ENCODE data around the gene PREX1. TPM values are rescaled to one million over a fixed set of nuclear protein-coding genes. Genes with fewer than 3 reads are reported as not detected.

The PREX1 gene
- total RNA-seq, 2 donors from 2014 or later: 96.1 to 111 TPM

DNA sequence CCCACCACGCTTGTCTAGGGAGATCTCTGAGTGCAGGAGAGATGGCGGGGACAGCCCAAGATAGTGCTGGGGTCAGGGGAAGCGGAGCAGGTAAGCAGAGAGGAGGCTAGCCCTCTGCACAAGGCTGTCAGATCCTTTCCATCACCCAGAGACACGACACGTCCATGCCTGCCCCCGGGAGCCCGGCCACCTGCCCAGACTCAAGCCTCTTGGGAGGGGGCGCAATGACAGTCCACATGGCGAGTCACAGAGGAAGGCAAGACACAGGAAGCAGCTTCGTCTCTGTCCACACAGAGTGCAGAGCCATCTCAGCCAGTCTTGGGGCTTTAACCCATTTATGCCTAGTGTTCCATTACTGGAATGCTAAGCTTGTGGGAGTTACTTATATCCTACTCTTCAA is 78.4 kb downstream of the PREX1 start:
- ATAC-seq (replicated peaks): no peak
- Mint-ChIP-seq H3K27ac (peak overlapping the region; percentile 78), H3K4me1 (peaks cover 59% of the 10 kb centered on the region), H3K4me3 (peak overlapping the region; percentile 14), H3K27me3 (no peaks in the 10 kb centered on the region), H3K36me3 (ENCODE audit: low read depth) (peaks cover 77% of the 10 kb centered on the region), H3K9me3 (no peaks in the 10 kb centered on the region)

DNA sequence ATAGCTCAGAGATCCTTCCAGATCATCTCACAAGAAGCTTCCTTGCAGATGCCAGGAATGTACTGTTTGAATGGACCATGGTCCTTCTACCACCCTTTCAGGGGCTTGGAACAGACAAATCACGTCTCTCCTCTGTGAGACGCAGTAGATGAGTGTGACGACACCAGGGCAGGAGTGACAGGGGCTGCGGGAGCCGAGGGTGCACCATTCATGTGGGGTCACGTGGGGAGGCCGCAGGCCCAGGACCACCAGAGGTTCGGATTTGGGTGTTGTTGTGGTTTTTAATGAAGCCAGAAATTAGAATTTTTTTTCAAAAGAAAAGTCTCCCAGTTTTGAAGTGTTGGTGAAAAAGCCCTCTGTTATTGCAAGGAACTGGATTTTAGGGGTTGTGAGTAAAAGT is 79.2 kb downstream of the PREX1 start:
- Mint-ChIP-seq H3K4me1 (peaks cover 58% of the 10 kb centered on the region), H3K9me3 (no peaks in the 10 kb centered on the region), H3K27me3 (no peaks in the 10 kb centered on the region), H3K4me3 (peak overlapping the region; percentile 14), H3K36me3 (ENCODE audit: low read depth) (peaks cover 80% of the 10 kb centered on the region), H3K27ac (peak overlapping the region; percentile 78)
- ATAC-seq (replicated peaks): no peak

DNA sequence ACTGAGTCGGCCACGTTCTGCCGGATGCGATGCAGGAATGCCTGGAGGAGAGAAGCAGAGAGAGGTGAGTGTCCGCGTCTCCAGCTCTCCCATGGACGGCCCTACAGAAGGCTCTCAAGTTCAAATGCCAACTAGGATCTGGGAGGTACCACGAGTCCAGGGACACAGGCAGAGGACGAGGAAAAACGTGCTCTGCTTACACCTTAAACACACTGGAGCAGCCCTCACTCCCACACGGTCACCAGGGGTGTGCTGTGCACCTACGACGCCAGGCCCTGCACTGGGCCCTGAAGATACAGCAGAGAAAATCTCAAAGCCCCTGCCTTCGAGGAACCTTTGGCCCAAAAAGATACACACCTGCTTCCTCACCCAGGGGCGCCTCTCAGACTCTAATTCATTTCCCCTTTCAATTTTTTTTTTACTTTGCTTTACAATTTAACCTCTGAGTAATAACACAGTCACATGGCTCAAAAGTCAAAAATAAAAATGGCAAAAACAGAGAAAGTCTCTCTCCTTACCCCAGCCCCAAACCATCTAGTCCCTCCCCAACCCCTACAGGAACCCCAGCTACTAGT is 79.9 kb downstream of the PREX1 start:
- H3K4me1 Mint-ChIP-seq: peaks cover 58% of the 10 kb centered on the region
- H3K36me3 Mint-ChIP-seq (ENCODE audit: low read depth): peaks cover 80% of the 10 kb centered on the region
- peak overlapping the region; percentile 78 for H3K27ac Mint-ChIP-seq
- H3K27me3 Mint-ChIP-seq: no peaks in the 10 kb centered on the region
- H3K4me3 Mint-ChIP-seq: no peak overlapping the region
- H3K9me3 Mint-ChIP-seq: no peaks in the 10 kb centered on the region
- no peak for ATAC-seq (replicated peaks)

DNA sequence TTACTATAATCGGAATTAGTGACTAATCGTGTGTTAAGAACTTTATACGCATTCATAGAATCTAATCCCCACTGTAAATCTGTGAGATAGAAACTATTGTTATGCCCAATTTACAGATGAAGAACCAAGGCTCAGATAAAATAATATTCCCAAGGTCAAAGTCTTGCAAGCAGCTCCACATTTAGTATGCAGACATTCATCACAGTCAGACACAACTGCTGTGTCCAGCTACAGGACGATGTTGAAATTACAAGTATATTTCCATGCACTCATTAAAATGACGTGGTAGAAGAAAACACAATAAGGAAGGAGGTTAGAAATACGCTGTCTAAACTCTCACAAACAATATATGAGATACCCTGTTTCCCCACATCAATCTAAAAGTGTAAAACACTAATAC is 82.5 kb downstream of the PREX1 start:
- Mint-ChIP-seq H3K27me3 (no peaks in the 10 kb centered on the region), H3K27ac (no peak overlapping the region), H3K9me3 (no peaks in the 10 kb centered on the region), H3K36me3 (ENCODE audit: low read depth) (peaks cover 84% of the 10 kb centered on the region), H3K4me3 (no peak overlapping the region), H3K4me1 (peaks cover 45% of the 10 kb centered on the region)
- ATAC-seq (replicated peaks): no peak

DNA sequence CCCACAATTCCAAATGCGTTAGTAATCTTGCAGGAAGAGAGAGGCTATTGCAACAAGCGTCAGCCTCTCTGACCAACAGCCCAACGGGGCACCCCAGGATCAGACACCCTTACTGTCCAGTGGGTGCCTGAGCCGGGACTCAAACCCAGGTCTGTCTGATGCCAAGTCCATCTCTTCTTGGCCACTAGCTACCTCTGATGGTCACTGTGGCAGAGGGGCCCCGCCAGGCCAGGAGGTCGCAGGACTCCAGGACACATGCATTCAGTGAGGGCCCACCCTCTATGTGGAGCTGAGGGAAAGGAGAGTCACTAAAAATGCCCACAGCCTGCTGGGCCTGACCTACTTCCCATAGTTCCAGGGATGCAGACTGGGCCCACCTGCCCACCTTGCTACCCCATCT is 83.3 kb downstream of the PREX1 start:
- Mint-ChIP-seq H3K27me3 (no peaks in the 10 kb centered on the region), H3K9me3 (no peaks in the 10 kb centered on the region), H3K4me3 (no peak overlapping the region), H3K36me3 (ENCODE audit: low read depth) (peaks cover 87% of the 10 kb centered on the region), H3K4me1 (peaks cover 46% of the 10 kb centered on the region), H3K27ac (peak overlapping the region; percentile 82)
- no peak for ATAC-seq (replicated peaks)

DNA sequence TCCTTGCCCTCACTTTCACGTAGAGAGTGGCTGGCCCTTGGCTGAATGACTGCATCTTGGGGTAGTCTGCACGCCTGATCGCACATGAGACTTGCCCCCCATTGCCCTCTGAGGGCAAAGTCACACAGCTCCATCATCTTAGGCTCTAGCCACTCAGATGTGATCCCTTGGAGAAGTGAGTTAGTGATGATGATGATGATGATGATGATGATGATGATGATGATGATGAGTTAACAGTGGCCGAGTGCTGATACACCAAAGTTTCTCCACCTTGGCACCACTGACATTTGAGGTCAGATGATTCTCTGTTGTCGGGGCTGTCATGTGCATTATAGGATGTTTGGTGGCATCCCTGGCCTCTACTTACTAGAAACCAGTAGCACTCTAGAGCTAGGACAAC is 84.0 kb downstream of the PREX1 start:
- no peak for ATAC-seq (replicated peaks)
- Mint-ChIP-seq H3K9me3 (no peaks in the 10 kb centered on the region), H3K4me3 (no peak overlapping the region), H3K27ac (peak overlapping the region; percentile 82), H3K4me1 (peaks cover 46% of the 10 kb centered on the region), H3K27me3 (no peaks in the 10 kb centered on the region), H3K36me3 (ENCODE audit: low read depth) (peaks cover 89% of the 10 kb centered on the region)

DNA sequence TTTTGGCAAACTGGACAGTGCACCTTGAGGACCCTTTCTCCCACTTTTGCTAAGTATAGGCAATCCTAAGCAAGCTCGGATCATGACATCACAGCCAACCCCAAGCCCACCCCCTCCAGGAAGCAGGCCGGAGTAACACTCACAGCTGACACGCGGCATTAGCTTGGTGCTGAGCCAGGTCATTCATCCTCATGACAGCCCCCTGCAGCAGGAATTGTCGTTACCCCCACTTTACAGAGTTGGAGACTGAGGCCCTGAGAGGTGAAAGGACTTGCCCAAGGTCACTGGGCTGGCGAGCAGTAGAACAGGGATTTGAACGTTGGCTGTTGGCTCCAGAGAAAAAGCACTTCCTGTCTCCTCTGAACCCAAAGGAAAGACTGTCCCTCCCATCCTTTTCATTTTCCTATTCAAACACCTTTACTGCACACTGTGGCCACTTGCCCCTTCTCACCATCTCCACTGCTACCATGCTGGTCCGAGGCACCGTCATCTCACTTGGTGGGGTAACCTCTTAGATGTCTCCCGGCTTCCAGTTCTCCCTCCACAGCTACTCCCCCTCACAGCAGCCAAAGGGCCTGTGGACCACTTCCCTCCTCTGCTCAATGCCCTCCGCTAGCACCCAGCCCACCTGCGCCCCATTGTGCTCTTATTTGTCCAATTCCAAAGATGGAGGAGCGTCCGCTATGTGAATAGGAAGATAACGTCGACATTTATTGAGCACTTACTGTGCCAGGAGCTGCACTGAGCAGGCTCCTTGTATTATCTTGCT is 84.7 kb downstream of the PREX1 start:
- no peak overlapping the region for H3K4me3 Mint-ChIP-seq
- ATAC-seq (replicated peaks): no peak
- peaks cover 44% of the 10 kb centered on the region for H3K4me1 Mint-ChIP-seq
- H3K36me3 Mint-ChIP-seq (ENCODE audit: low read depth): peaks cover 89% of the 10 kb centered on the region
- no peaks in the 10 kb centered on the region for H3K9me3 Mint-ChIP-seq
- H3K27ac Mint-ChIP-seq: peak overlapping the region; percentile 82
- no peaks in the 10 kb centered on the region for H3K27me3 Mint-ChIP-seq

DNA sequence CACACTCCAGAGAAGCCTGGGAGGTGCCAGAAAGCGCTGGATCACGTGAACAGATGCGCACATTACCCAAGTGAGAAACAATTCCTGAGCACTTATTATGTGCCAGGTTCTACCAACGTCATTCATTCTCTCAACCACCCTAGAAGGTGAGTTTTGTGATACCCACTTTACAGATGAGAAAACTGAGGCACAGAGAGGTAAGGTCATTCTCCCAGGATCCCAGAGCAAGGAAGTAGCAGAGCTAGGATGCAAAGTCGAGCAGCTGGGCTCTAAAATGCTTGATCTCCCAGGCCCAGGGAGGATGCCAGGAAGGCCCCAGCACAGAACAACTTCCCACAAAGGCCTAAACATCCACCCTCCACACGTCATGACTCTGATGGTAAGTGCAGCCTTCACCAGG is 85.6 kb downstream of the PREX1 start:
- no peak overlapping the region for H3K4me3 Mint-ChIP-seq
- no peak for ATAC-seq (replicated peaks)
- H3K27ac Mint-ChIP-seq: peak overlapping the region; percentile 71
- H3K4me1 Mint-ChIP-seq: peaks cover 50% of the 10 kb centered on the region
- H3K27me3 Mint-ChIP-seq: no peaks in the 10 kb centered on the region
- H3K9me3 Mint-ChIP-seq: no peaks in the 10 kb centered on the region
- H3K36me3 Mint-ChIP-seq (ENCODE audit: low read depth): peaks cover 92% of the 10 kb centered on the region

DNA sequence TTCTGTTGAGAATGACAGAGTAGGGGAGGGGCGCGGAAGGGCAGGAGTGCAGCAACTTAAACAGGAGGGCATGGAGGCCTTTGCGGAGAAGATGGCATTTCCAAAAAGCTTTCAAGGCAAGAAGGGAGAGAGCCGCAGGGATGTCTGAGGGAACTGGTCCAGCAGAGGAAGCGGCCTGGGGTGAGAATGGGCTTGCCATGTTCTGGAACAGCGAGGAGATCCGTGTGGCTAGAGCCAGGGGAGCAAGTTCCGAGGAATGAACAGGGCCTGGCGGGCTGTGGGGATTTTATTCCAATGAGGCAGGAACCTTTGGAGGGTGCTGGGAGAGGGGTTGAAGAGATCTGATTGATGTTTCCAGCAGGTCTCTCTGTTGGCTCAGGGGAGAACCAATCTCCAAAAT is 86.1 kb downstream of the PREX1 start:
- no peak for ATAC-seq (replicated peaks)
- peaks cover 98% of the 10 kb centered on the region for H3K36me3 Mint-ChIP-seq (ENCODE audit: low read depth)
- no peak overlapping the region for H3K4me3 Mint-ChIP-seq
- peak overlapping the region; percentile 71 for H3K27ac Mint-ChIP-seq
- H3K27me3 Mint-ChIP-seq: no peaks in the 10 kb centered on the region
- H3K4me1 Mint-ChIP-seq: peaks cover 53% of the 10 kb centered on the region
- no peaks in the 10 kb centered on the region for H3K9me3 Mint-ChIP-seq

DNA sequence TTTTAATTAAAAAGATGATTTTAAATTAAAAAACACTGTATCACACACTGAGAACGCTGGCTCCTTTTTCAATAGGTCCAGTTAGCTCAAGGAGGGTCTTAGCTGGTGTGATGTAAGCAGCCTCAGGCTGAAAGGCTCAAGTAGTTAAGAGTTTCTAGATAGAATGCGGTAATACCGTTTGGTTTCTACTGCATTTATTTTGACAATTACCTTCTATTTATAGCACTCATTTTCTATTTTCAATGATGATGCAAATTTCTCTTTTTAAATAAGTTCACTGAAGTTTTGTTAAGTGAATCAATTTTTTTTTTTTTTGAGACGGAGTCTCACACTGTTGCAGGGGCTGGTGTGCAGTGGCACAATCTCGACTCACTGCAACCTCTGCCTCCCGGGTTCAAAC is 87.1 kb downstream of the PREX1 start:
- H3K36me3 Mint-ChIP-seq (ENCODE audit: low read depth): peaks cover 100% of the 10 kb centered on the region
- no peak for ATAC-seq (replicated peaks)
- peak overlapping the region; percentile 80 for H3K4me3 Mint-ChIP-seq
- H3K9me3 Mint-ChIP-seq: no peaks in the 10 kb centered on the region
- peak overlapping the region; percentile 98 for H3K27ac Mint-ChIP-seq
- no peaks in the 10 kb centered on the region for H3K27me3 Mint-ChIP-seq
- peaks cover 59% of the 10 kb centered on the region for H3K4me1 Mint-ChIP-seq

DNA sequence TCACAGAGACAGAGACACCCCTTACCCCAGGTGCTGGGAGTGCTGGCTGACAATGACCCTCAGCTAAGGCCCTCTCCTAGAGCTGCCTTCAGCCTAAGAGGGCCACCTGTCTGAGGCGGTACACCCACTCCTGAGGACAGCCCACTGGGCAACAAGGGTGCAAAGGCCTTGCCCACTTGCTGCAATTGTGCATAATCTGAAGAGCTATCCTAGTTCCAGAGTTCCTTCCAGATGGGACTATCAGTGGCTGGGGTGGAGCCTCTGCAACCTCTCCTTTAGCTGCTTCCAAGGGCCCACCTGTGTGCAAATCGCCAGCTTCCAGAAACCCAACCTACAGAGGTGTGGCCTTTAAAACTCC is 87.5 kb downstream of the PREX1 start:
- no peaks in the 10 kb centered on the region for H3K27me3 Mint-ChIP-seq
- no peaks in the 10 kb centered on the region for H3K9me3 Mint-ChIP-seq

DNA sequence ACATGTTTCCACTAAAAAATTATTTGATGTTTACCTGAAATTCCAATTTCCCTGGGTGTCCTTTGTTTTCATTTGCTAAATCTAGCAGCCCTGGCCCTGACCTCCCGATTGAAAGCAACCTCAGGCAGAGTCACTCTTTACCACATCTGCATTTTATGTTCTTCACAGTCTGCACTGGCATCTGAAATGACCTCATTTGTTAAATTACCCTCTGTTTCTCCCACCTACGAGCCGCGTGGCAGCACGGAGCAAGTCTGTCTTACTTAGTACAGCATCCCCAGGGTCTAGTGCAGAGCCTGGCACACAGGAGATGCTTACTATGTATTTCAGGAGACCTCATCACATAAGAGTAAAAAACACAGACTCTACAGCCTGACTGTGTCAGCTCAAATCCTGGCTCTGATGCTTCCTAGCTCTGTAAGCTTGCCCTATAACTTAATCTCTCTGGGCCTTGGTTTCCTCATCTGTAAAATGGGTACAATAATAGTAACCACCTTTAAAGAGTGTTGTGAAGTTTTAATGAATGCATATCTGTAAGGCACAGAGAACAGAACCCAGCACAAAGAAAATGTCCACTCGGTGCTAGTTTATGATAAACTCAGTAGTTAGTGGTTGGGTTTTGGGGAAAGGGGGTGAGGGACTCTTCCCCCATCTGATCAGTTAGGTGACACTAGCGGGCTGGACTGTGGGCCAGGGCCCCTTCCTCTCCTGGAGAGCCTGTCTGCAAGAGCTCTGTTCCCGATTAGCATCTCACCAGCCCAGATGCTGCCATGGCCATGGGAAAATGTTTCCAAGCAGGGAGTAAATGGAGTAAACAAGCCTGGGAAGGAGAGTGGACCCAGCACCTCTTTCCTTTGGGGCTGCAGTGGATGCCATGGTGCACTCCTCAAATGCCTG is 88.2 kb downstream of the PREX1 start:
- H3K36me3 Mint-ChIP-seq (ENCODE audit: low read depth): peaks cover 97% of the 10 kb centered on the region
- peak overlapping the region; percentile 80 for H3K4me3 Mint-ChIP-seq
- H3K9me3 Mint-ChIP-seq: no peaks in the 10 kb centered on the region
- H3K27me3 Mint-ChIP-seq: no peaks in the 10 kb centered on the region
- peak overlapping the region; percentile 98 for H3K27ac Mint-ChIP-seq
- peak; percentile 79 for ATAC-seq (replicated peaks)
- peaks cover 59% of the 10 kb centered on the region for H3K4me1 Mint-ChIP-seq

More for the DNA sequence above, 87.5 kb downstream of the PREX1 start:
- H3K36me3 Mint-ChIP-seq (ENCODE audit: low read depth): peaks cover 98% of the 10 kb centered on the region
- peaks cover 59% of the 10 kb centered on the region for H3K4me1 Mint-ChIP-seq
- no peak for ATAC-seq (replicated peaks)
- H3K27ac Mint-ChIP-seq: peak overlapping the region; percentile 98
- H3K4me3 Mint-ChIP-seq: peak overlapping the region; percentile 80

DNA sequence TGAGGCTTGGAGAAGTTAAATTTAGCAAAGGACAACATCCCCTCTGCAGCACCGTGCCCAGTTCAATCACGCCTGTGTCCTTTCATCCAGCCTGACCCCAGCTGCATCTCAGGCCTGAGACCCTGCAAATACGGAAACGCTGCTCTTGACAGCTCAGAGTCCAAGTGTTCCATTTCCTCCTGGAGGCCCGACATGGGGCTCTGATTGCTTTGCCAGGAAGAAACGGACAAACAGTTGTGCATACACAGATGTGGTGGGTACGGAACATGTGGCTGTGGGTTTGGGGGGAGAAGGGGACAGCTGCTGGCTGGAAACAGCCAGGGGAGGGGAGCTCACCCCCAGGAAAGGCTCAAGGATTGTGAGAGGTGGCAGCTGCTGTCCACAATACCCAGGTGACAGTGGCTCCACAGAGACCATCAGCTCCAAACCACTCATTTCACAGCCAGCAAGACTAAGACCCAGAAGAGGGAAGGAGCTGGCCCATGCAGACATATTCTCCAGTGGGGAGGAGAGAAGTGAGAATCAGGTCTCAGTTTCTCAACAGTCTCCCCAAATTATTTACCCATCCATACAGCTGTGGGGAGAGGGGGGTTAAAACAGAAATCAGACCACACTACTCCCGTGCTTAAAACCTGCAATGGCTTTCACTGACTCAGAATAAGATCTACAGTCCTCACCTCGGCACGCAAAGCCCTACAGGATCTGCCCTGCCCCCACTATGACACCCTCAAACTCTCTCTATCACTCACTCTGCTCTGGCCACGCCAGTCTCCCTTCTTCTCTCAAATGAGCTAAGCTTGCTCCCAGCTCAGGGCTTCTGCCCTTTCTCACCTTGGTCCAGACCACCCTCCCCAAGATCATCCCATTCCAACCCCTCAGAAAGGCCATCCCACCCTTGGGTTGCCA is 89.1 kb downstream of the PREX1 start:
- Mint-ChIP-seq H3K36me3 (ENCODE audit: low read depth) (peaks cover 97% of the 10 kb centered on the region), H3K27me3 (no peaks in the 10 kb centered on the region), H3K4me3 (peak overlapping the region; percentile 80), H3K27ac (peak overlapping the region; percentile 98), H3K4me1 (peaks cover 56% of the 10 kb centered on the region), H3K9me3 (no peaks in the 10 kb centered on the region)
- peak; percentile 92 for ATAC-seq (replicated peaks)

DNA sequence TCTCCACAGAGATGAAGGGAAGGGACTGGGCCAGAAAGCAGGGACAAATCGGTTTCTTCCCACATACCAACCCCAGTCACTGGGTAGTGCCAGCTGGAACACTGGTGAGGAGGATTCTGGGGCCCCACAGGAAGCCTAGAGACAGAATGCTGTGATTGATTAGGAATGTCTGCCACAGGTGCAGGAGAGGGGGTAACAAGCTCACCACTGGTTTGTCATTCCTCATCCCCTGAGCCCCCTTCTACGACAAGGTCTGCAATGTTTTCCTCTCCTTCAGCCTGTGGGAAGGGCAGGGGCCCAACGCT is 89.8 kb downstream of the PREX1 start:
- Mint-ChIP-seq H3K4me1 (peaks cover 55% of the 10 kb centered on the region), H3K36me3 (ENCODE audit: low read depth) (peaks cover 97% of the 10 kb centered on the region), H3K4me3 (peak overlapping the region; percentile 80), H3K27me3 (no peaks in the 10 kb centered on the region), H3K9me3 (no peaks in the 10 kb centered on the region), H3K27ac (peak overlapping the region; percentile 98)
- ATAC-seq (replicated peaks): no peak
